Activated T-cell treated with anti-CD3 and anti-CD28 coated beads for 24 hours (primary cell): ENCODE results near the gene CALU.

Experiments
- DNase-seq: peaks from one replicate; pipeline ENCODE4 v3.0.0-alpha.2; 2020; ENCODE audit warnings: low read depth

Gene CALU

DNA sequence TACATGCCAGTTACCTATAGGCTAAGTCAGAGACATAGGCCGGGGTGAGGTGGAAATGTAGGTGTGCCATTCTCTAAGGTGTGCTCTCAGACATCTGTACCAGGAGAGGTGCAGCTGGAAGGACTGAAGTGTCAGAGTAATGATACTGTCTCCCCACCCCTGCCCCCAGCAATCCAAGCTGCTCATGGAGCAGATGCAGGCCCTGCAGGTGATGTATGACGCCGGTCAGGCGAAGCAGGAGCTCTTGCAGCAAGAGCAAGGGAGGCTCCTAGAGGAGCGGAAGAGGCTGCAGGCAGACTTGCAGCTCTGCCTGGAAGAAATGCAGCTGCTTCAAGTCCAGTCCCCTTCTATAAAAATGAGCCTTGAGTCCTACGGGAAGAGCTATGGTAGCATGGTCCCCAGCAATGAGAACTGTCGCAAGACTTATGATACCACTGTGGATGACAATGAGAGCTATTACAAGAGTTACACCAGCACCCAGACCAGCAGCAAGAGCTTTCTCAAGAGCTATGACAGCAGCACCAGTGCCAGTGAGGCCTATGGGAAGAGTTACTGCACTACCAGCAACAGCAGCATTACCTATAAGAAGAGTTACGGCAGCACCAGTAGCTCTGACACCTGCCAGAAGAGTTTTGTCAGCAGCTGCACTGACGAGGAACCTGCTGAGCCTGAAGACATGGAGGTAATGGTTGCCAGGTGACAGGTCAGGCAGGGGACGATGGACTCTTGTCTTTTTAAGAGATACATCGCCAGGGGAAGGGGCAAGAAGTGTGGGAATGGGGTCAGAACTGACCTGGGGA lies 72.7 kb downstream of the CALU start:
- no peak for DNase-seq

- DNase-seq = no peak
These were observed 73.5 kb downstream of the CALU start for GRCh38 chr7:128812514-128813168.

- no peak for DNase-seq
These were observed 75.3 kb downstream of the CALU start for GRCh38 chr7:128814499-128814898.

DNA sequence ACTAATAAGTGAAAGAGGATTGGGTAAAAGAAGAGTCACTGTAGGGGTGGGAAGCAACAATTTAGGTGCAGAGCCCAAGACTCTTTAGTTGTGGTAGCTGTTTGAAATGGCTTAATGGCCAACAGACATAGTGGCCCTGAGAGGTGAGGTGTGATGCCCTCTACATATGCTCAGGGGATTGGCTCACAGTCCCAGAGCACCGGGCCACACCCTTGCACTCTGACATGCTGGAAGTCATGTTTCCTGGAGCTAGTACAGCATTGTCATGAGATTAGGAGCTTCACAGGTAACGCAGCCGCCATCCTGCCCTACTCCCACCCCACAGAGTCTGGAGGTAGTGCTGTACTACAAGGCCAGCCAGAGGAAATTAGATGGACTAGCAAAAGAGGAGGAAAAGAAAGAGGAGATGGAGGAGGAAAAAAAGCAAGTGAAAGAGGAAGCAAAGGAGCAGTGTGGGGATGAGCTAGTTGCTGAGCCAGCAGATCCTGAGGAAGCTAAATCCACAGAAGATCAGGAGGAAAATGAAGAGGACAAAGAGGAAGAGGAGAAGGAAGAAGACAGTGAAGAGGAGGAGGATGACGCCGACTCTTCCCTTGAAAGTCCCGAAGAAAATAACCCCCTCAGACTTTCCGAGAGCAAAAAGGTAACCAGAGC lies 76.3 kb downstream of the CALU start:
- DNase-seq = no peak

DNA sequence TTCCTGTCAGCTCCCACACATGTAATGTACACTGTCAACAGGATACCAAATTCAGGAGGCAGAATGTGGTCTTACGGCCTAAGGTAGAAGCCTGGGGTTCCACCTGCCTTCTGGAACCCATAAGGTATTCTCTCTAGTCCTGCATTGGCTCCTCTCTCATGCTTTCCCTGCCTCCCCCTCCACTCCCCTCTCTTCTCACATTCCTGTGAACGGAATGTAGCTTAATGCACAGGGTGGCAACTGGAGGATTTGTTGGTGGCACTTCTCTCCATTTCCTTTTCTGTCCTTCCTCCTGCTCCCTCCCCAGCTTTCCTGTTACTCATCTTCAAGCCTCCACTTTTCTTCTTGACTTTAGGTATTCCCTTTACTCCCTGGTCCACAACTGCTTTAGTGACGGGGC lies 79.5 kb downstream of the CALU start:
- DNase-seq = no peak
